Endodermal cell (in vitro differentiated cells): ENCODE data around the gene OLR1. TPM values are rescaled to one million over a fixed set of nuclear protein-coding genes. Genes with fewer than 3 reads are reported as not detected.

ENCODE experiments used
- DNase-seq: peaks from one replicate; pipeline ENCODE4 v3.0.0-alpha.2; 2017
- H3K27ac ChIP-seq: 2 replicates; pipeline ENCODE4 v1.5.1; 2013; ENCODE audit warnings: mild to moderate bottlenecking, low read depth, low read length, moderate library complexity
- H3K27me3 ChIP-seq: 2 replicates; pipeline ENCODE4 v1.6.1; 2013; ENCODE audit warnings: mild to moderate bottlenecking, low read length, moderate library complexity; ENCODE audit not compliant: insufficient read depth, control insufficient read depth, poor library complexity, severe bottlenecking
- H3K36me3 ChIP-seq: 2 replicates; pipeline ENCODE4 v1.7.0; 2013; ENCODE audit warnings: mild to moderate bottlenecking, low read length, moderate library complexity; ENCODE audit not compliant: control insufficient read depth, insufficient read depth
- H3K4me1 ChIP-seq: one replicate; pipeline ENCODE4 v1.7.0; 2013; ENCODE audit warnings: low read length; ENCODE audit not compliant: control insufficient read depth, insufficient read depth
- H3K4me3 ChIP-seq: 2 replicates; pipeline ENCODE4 v1.5.1; 2013; ENCODE audit warnings: mild to moderate bottlenecking, low read length, moderate library complexity
- H3K9ac ChIP-seq: 2 replicates; pipeline ENCODE4 v1.6.1; 2013; ENCODE audit warnings: mild to moderate bottlenecking, low read length, moderate library complexity; ENCODE audit not compliant: poor library complexity, severe bottlenecking; ENCODE audit errors: extremely low read depth
- H3K9me3 ChIP-seq: 2 replicates; pipeline ENCODE4 v1.6.1; 2013; ENCODE audit warnings: mild to moderate bottlenecking, low read length, moderate library complexity; ENCODE audit not compliant: control insufficient read depth
- H3K27ac Mint-ChIP-seq: 2 replicates; pipeline ENCODE4 v1.8.0; 2020; ENCODE audit warnings: mixed read lengths
- H3K27me3 Mint-ChIP-seq: 2 replicates; pipeline ENCODE4 v1.8.0; 2021; ENCODE audit warnings: mild to moderate bottlenecking, mixed read lengths; ENCODE audit not compliant: insufficient read depth
- H3K36me3 Mint-ChIP-seq: 2 replicates; pipeline ENCODE4 v1.8.0; 2020; ENCODE audit warnings: low read depth, mixed read lengths
- H3K4me1 Mint-ChIP-seq: 2 replicates; pipeline ENCODE4 v1.8.0; 2020; ENCODE audit warnings: mixed read lengths
- H3K4me3 Mint-ChIP-seq: 2 replicates; pipeline ENCODE4 v1.8.0; 2020; ENCODE audit warnings: mild to moderate bottlenecking, moderate library complexity, mixed read lengths
- H3K9me3 Mint-ChIP-seq: 2 replicates; pipeline ENCODE4 v1.8.0; 2020; ENCODE audit warnings: mild to moderate bottlenecking, mixed read lengths
- WGBS, 2 experiments: methylation state at CpG; one replicate each; pipeline versions ENCODE4 v1.1.5 to v1.1.7; 2013; ENCODE audit warnings: missing lambda C conversion rate in 2 of 2, mixed read lengths in 1 of 2; ENCODE audit not compliant: insufficient coverage in 1 of 2, insufficient read length in 1 of 2; 5-methylcytosine and 5-hydroxymethylcytosine counted together
- total RNA-seq, 2 donors: library from RNA; stranded (reverse); fragmentation: NEBNext Ultra II Directional in 1 of 2; extraction: Animal tissue kit (Norgen Biotek cat#: 25700) in 1 of 2; gene quantifications; 2 replicates in 1 of 2; 3 replicates in 1 of 2; pipeline ENCODE4 v1.2.1, GENCODE V29; 2021
- TF ChIP-seq, protein P1 (sequence below): fragments of 200-600 bp; sonication (generic); conservative IDR thresholded peaks from 2 replicates; pipeline ENCODE4 v1.5.0; 2021; ENCODE audit warnings: antibody characterized with exemption, mild to moderate bottlenecking

The OLR1 gene
- total RNA-seq, 2 donors from 2014 or later, result 0.22 TPM; not detected in 1

DNA sequence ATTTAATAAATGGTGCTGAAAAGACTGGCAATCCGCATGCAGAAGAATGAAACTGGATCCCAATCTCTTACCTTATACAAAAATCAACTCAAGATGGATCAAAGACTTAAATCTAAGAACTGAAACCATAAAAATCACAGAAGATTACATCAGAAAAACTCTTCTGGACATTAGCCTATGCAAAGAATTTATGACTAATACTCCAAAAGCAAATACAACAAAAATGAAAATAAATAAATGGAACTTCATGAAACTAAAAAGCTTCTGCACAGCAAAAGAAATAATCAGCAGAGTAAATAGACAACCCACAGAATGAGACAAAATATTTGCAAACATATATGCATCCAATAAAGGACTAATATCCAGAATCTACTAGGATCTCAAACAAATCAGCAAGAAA is 58.9 kb downstream of the OLR1 start:
- no peak for DNase-seq
- TF ChIP-seq, protein P1, sequence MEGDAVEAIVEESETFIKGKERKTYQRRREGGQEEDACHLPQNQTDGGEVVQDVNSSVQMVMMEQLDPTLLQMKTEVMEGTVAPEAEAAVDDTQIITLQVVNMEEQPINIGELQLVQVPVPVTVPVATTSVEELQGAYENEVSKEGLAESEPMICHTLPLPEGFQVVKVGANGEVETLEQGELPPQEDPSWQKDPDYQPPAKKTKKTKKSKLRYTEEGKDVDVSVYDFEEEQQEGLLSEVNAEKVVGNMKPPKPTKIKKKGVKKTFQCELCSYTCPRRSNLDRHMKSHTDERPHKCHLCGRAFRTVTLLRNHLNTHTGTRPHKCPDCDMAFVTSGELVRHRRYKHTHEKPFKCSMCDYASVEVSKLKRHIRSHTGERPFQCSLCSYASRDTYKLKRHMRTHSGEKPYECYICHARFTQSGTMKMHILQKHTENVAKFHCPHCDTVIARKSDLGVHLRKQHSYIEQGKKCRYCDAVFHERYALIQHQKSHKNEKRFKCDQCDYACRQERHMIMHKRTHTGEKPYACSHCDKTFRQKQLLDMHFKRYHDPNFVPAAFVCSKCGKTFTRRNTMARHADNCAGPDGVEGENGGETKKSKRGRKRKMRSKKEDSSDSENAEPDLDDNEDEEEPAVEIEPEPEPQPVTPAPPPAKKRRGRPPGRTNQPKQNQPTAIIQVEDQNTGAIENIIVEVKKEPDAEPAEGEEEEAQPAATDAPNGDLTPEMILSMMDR, result no peak
- no peaks in the 10 kb centered on the region for H3K27me3 Mint-ChIP-seq
- Histone ChIP-seq H3K27ac (no peak overlapping the region), H3K4me1 (no peaks in the 10 kb centered on the region), H3K27me3 (no peaks in the 10 kb centered on the region), H3K9ac (no peak overlapping the region), H3K36me3 (no peaks in the 10 kb centered on the region), H3K4me3 (no peak overlapping the region), H3K9me3 (no peaks in the 10 kb centered on the region)
- H3K36me3 Mint-ChIP-seq, result no peaks in the 10 kb centered on the region
- H3K9me3 Mint-ChIP-seq, result peaks cover 20% of the 10 kb centered on the region
- H3K4me1 Mint-ChIP-seq, result no peaks in the 10 kb centered on the region
- no peak overlapping the region for H3K27ac Mint-ChIP-seq
- 89 to 96% methylated on average over 1 of the region's 1 CpG for WGBS, 2 experiments
- no peak overlapping the region for H3K4me3 Mint-ChIP-seq

DNA sequence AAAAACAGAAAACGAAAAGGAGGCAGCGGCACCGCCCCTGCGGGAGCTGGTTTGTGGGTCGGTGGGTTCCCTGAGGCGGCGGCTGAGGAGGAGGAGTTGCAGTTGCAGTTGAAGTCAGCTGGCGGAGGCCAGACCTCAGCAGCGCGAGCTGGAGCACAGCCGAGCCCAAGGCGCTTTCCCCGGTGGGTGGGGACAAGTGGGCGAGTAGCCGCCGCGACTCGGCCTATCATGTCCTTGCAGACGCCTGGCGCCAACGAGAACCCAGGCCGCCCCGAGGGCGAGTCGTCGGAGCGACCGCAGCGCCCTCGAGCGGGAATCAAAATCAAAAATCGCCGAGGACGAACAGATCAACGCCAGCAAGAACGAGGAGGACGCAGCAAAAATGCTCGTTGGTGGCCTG is 60.5 kb downstream of the OLR1 start:
- Mint-ChIP-seq H3K9me3 (peaks cover 26% of the 10 kb centered on the region), H3K36me3 (no peaks in the 10 kb centered on the region), H3K27ac (no peak overlapping the region), H3K4me3 (no peak overlapping the region), H3K4me1 (no peaks in the 10 kb centered on the region), H3K27me3 (no peaks in the 10 kb centered on the region)
- H3K27ac ChIP-seq, result no peak overlapping the region
- no peak overlapping the region for H3K4me3 ChIP-seq
- no peaks in the 10 kb centered on the region for H3K36me3 ChIP-seq
- WGBS, 2 experiments, result 94 to 96% methylated on average over 31 to 38 of the region's 38 CpGs
- H3K9ac ChIP-seq, result no peak overlapping the region
- H3K4me1 ChIP-seq, result no peaks in the 10 kb centered on the region
- no peaks in the 10 kb centered on the region for H3K27me3 ChIP-seq
- TF ChIP-seq, protein P1, result no peak
- DNase-seq, result no peak
- no peaks in the 10 kb centered on the region for H3K9me3 ChIP-seq

DNA sequence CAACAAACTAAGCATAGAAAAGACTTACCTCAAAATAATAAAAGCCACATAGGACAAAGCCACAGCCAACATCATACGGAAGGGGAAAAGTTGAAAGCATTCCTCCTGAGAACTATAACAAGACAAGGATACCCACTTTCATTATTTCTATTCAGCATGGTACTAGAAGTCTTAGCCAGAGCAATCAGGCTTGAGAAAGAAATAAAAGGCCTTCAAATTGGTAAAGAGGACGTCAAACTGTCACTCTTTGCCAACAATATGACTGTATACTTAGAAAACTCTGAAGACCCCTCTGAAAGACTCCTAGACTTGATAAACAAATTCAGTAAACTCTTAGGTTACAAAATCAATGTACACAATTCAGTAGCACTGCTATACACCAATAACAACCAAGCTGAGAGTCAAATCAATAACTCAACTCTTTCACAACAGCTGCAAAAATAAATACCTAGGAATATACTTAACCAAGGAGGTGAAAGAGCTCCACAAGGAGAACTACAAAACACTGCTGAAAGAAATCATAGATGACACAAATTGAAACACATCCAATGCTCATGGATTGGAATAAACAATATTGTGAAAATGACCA is 61.6 kb downstream of the OLR1 start:
- Histone ChIP-seq H3K36me3 (no peaks in the 10 kb centered on the region), H3K9me3 (no peaks in the 10 kb centered on the region), H3K4me3 (no peak overlapping the region), H3K27me3 (no peaks in the 10 kb centered on the region), H3K4me1 (no peaks in the 10 kb centered on the region), H3K27ac (no peak overlapping the region), H3K9ac (no peak overlapping the region)
- Mint-ChIP-seq H3K4me3 (no peak overlapping the region), H3K4me1 (no peaks in the 10 kb centered on the region), H3K36me3 (no peaks in the 10 kb centered on the region), H3K27ac (no peak overlapping the region), H3K27me3 (peaks cover 4% of the 10 kb centered on the region), H3K9me3 (peaks cover 26% of the 10 kb centered on the region)
- no peak for DNase-seq
- WGBS, 2 experiments, result 80 to 85% methylated on average over 1 to 2 of the region's 2 CpGs
- TF ChIP-seq, protein P1, result no peak

Other genes with a start within 250 kb of the OLR1 start
- 1 to 10 TPM in 1 of 2 donors, not detected in 1; 3.8 TPM for gene CLEC2A, start 239.8 kb downstream of the OLR1 start, total RNA-seq
- gene CLEC12A, start 200.7 kb downstream of the OLR1 start, total RNA-seq, result not detected
- gene CLEC1B, start 173.0 kb downstream of the OLR1 start, total RNA-seq, result not detected
- gene CLEC12B, start 161.5 kb downstream of the OLR1 start, total RNA-seq, result not detected
- not detected for gene CLEC9A, start 141.4 kb downstream of the OLR1 start, total RNA-seq
- not detected for gene CLEC1A, start 73.1 kb downstream of the OLR1 start, total RNA-seq
- gene CLEC7A, start 41.9 kb downstream of the OLR1 start, total RNA-seq, result not detected
- not detected for gene TMEM52B, start 6.9 kb upstream of the OLR1 start, total RNA-seq
- gene GABARAPL1, start 40.7 kb upstream of the OLR1 start, total RNA-seq, result 100 to 1,000 TPM; 135 to 191 TPM
- 1 to 10 TPM in 1 of 2 donors, under 1 TPM in 1; 0.59 to 2.2 TPM for gene KLRD1, start 135.7 kb upstream of the OLR1 start, total RNA-seq
- gene KLRK1, start 217.9 kb upstream of the OLR1 start, total RNA-seq, result under 1 TPM in 1 of 2 donors, not detected in 1; 0.24 TPM
- not detected for gene KLRC4, start 237.6 kb upstream of the OLR1 start, total RNA-seq
- not detected for gene KLRC3, start 248.5 kb upstream of the OLR1 start, total RNA-seq